Keratinocyte (primary cell): ENCODE measurements around the gene BFSP2. TPM values are rescaled to one million over a fixed set of nuclear protein-coding genes. Genes with fewer than 3 reads are reported as not detected.

Experiments used
- DNase-seq: peaks from one replicate; pipeline ENCODE4 v3.0.0-alpha.2; 2011; ENCODE audit warnings: low read depth, missing footprints, low spot score
- FAIRE-seq: peaks from 2 replicates; lab custom pipeline; 2011; peaks lifted over from hg19 to GRCh38; lab: Jason Lieb, UNC
- H2AFZ ChIP-seq: 2 replicates; pipeline ENCODE4 v1.6.0; 2012; ENCODE audit warnings: low read length, control low read depth, inconsistent platforms; ENCODE audit not compliant: control insufficient read depth
- H3K27ac ChIP-seq: 2 replicates; pipeline ENCODE4 v1.5.1; 2011; ENCODE audit warnings: low read length; ENCODE audit not compliant: control insufficient read depth, insufficient read depth
- H3K27me3 ChIP-seq: 3 replicates; pipeline ENCODE4 v1.6.0; 2011; ENCODE audit warnings: low read length; ENCODE audit not compliant: control insufficient read depth, insufficient read depth; ENCODE audit errors: extremely low read depth
- H3K36me3 ChIP-seq, 2 experiments: 2 replicates in 1 of 2; 3 replicates in 1 of 2; pipeline ENCODE4 v1.5.1; 2011; ENCODE audit warnings: low read length in 2 of 2, mild to moderate bottlenecking in 1 of 2; ENCODE audit not compliant: control insufficient read depth in 2 of 2, insufficient read depth in 2 of 2; ENCODE audit errors: extremely low read depth in 1 of 2
- H3K4me1 ChIP-seq: 3 replicates; pipeline ENCODE4 v1.5.1; 2011; ENCODE audit warnings: low read length; ENCODE audit not compliant: control insufficient read depth, insufficient read depth; ENCODE audit errors: extremely low read depth
- H3K4me2 ChIP-seq: 3 replicates; pipeline ENCODE4 v1.6.0; 2011; ENCODE audit warnings: low read depth, low read length; ENCODE audit not compliant: control insufficient read depth, insufficient read depth; ENCODE audit errors: extremely low read depth
- H3K4me3 ChIP-seq, 3 experiments: fragments of 200-600 bp in 1 of 3; sonication (generic) in 1 of 3; 2 replicates in 2 of 3; 3 replicates in 1 of 3; pipeline ENCODE4 v1.5.1; 2011 to 2016; ENCODE audit warnings: low read length in 3 of 3, mild to moderate bottlenecking in 3 of 3, control low read depth in 2 of 3, inconsistent platforms in 1 of 3, low read depth in 1 of 3, mixed read lengths in 1 of 3, mixed run types in 1 of 3, moderate library complexity in 1 of 3; ENCODE audit not compliant: control insufficient read depth in 2 of 3, insufficient read depth in 2 of 3; ENCODE audit errors: extremely low read depth in 1 of 3
- H3K79me2 ChIP-seq: 2 replicates; pipeline ENCODE4 v1.6.0; 2012; ENCODE audit warnings: low read length; ENCODE audit not compliant: control insufficient read depth, insufficient read depth
- H3K9ac ChIP-seq: 3 replicates; pipeline ENCODE4 v1.6.0; 2011; ENCODE audit warnings: low read length; ENCODE audit not compliant: control insufficient read depth, insufficient read depth; ENCODE audit errors: extremely low read depth
- H3K9me1 ChIP-seq: 3 replicates; pipeline ENCODE4 v1.6.0; 2011; ENCODE audit warnings: low read length; ENCODE audit not compliant: control insufficient read depth, insufficient read depth; ENCODE audit errors: extremely low read depth
- H3K9me3 ChIP-seq: 2 replicates; pipeline ENCODE4 v1.5.1; 2012; ENCODE audit warnings: low read depth, low read length; ENCODE audit not compliant: control insufficient read depth
- H4K20me1 ChIP-seq: 3 replicates; pipeline ENCODE4 v1.6.0; 2011; ENCODE audit warnings: low read length; ENCODE audit not compliant: control insufficient read depth, insufficient read depth; ENCODE audit errors: extremely low read depth
- CTCF ChIP-seq, 3 experiments: IDR thresholded peaks in 1 of 3; conservative IDR thresholded peaks in 1 of 3; optimal IDR thresholded peaks in 1 of 3; 2 replicates in 2 of 3; 3 replicates in 1 of 3; pipeline versions ENCODE3 to v1.5.1; 2011; ENCODE audit warnings: low read length in 3 of 3, mild to moderate bottlenecking in 3 of 3, moderate library complexity in 2 of 3, control low read depth in 1 of 3, inconsistent platforms in 1 of 3; ENCODE audit not compliant: insufficient read depth in 2 of 3; ENCODE audit errors: extremely low read depth in 1 of 3
- EZH2 ChIP-seq: IDR thresholded peaks from one replicate; pipeline ENCODE4 v1.6.1; 2012; ENCODE audit warnings: inconsistent platforms, mild to moderate bottlenecking, low read length, moderate library complexity
- dilution Hi-C: fragments of 300-500 bp; cut with MboI; formaldehyde crosslinking; loops from one replicate; pipeline ENCODE4 v1.7.0; 2020; ENCODE audit warnings: low sequenced_read_pairs; ENCODE audit not compliant: extremely low pct_ligation_motif_present
- polyA minus RNA-seq, 3 experiments: library from RNA; depleted of rRNA, polyadenylated mRNA; stranded (reverse); fragments of >200 nt; gene quantifications; 1 replicate in 1 of 3; 2 replicates in 1 of 3; 3 replicates in 1 of 3; pipeline ENCODE4 v1.2.3, GENCODE V29; 2011
- polyA plus RNA-seq, 5 experiments: library from polyadenylated mRNA; depleted of rRNA in 3 of 5; stranded (reverse) in 3 of 5; stranded (forward) in 1 of 5; unstranded in 1 of 5; fragments of >200 nt; gene quantifications; 1 replicate in 1 of 5; 2 replicates in 3 of 5; 3 replicates in 1 of 5; pipeline versions ENCODE4 v1.2.1 to v1.2.3, GENCODE V29; 2011 to 2012; ENCODE audit warnings: missing spikeins in 2 of 5, low read depth in 1 of 5, low replicate concordance in 1 of 5

Gene BFSP2, protein sequence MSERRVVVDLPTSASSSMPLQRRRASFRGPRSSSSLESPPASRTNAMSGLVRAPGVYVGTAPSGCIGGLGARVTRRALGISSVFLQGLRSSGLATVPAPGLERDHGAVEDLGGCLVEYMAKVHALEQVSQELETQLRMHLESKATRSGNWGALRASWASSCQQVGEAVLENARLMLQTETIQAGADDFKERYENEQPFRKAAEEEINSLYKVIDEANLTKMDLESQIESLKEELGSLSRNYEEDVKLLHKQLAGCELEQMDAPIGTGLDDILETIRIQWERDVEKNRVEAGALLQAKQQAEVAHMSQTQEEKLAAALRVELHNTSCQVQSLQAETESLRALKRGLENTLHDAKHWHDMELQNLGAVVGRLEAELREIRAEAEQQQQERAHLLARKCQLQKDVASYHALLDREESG
- not detected in 3 replicates for polyA plus RNA-seq
- not detected for polyA plus RNA-seq (2011; ENCODE audit: low read depth)
- polyA plus RNA-seq (2011; cell fraction: cytosol; rRNA removed): not detected in 2 replicates
- polyA plus RNA-seq (2011; cell fraction: nucleus; rRNA removed): not detected in 2 replicates
- polyA plus RNA-seq (2012; ENCODE audit: low replicate concordance): not detected in 2 replicates
- polyA minus RNA-seq: not detected in 3 replicates
- polyA minus RNA-seq (2011; cell fraction: cytosol; rRNA and poly(A)+ RNA removed): not detected
- not detected in 2 replicates for polyA minus RNA-seq (2011; cell fraction: nucleus; rRNA and poly(A)+ RNA removed)

GRCh38 chr3:133400006-133400515 lies at the start of gene BFSP2:
Gene BFSP2, plus strand, starts transcription at chr3:133400056. Its CDS starts 28 bp downstream, at chr3:133400084.
- no peak for FAIRE-seq
- Histone ChIP-seq H3K79me2 (no peaks in the 10 kb centered on the region), H3K9me3 (no peaks in the 10 kb centered on the region), H3K4me1 (no peaks in the 10 kb centered on the region), H3K4me2 (no peak within 1 kb of the TSS), H3K9ac (no peak within 1 kb of the TSS), H3K4me3 (no peak within 1 kb of the TSS), H3K9me1 (no peaks in the 10 kb centered on the region), H3K27me3 (no peaks in the 10 kb centered on the region), H4K20me1 (no peaks in the 10 kb centered on the region), H3K36me3 (no peaks in the 10 kb centered on the region), H3K27ac (no peak within 1 kb of the TSS), H2AFZ (no peak within 1 kb of the TSS)
- no peak for DNase-seq
- dilution Hi-C loops: no loop called here
- TF ChIP-seq EZH2: no peak
- TF ChIP-seq CTCF (optimal IDR thresholded peaks at IDR 0.05 in 1 of 3, IDR thresholded peaks at IDR 0.05 in 1 of 3, conservative IDR thresholded peaks at IDR 0.05 in 1 of 3; ENCODE audit: extremely low read depth in 1 of 3, insufficient read depth in 2 of 3, low read length in 3 of 3): no peak

DNA sequence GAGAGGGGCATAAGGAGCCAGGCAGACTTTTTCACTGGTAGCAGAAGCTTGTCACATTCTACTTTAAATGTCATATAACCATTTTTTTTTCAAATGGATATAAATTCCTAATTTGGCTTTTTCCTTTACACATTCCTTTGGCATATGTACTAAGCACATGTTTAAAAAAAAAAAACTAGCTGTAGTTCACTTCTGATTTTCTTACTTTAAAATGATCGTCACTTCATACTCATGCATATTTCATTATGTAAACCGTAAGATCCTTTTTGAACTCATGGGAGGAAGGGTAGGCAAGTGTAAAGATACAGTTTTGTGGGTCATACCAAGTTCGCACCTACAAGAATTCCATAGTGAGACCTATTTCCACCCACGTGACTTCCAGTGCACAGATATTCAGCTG lies 45.1 kb upstream of the BFSP2 start:
- DNase-seq: no peak
- dilution Hi-C loops: no loop called here

More for the DNA sequence above, 45.1 kb upstream of the BFSP2 start:
- Histone ChIP-seq H3K27me3 (no peaks in the 10 kb centered on the region), H3K36me3 (no peaks in the 10 kb centered on the region), H3K4me1 (no peaks in the 10 kb centered on the region), H3K27ac (no peak overlapping the region), H3K4me3 (no peak overlapping the region), H3K9me1 (no peaks in the 10 kb centered on the region), H3K4me2 (no peak overlapping the region), H3K79me2 (no peaks in the 10 kb centered on the region), H3K9me3 (no peaks in the 10 kb centered on the region), H2AFZ (no peak overlapping the region), H3K9ac (no peak overlapping the region), H4K20me1 (no peaks in the 10 kb centered on the region)
- FAIRE-seq: no peak
- TF ChIP-seq EZH2: no peak
- TF ChIP-seq CTCF (optimal IDR thresholded peaks at IDR 0.05 in 1 of 3, IDR thresholded peaks at IDR 0.05 in 1 of 3, conservative IDR thresholded peaks at IDR 0.05 in 1 of 3; ENCODE audit: extremely low read depth in 1 of 3, insufficient read depth in 2 of 3, low read length in 3 of 3): no peak
